RCC 7860 (cell line): ENCODE results near the gene TMEM220.

Source experiments
- DNase-seq: peaks from one replicate; pipeline ENCODE4 v3.0.0-alpha.2; 2015; ENCODE audit warnings: low spot score
- FAIRE-seq: peaks from 2 replicates; lab custom pipeline; 2012; peaks lifted over from hg19 to GRCh38; lab: Jason Lieb, UNC

TMEM220 gene

DNA sequence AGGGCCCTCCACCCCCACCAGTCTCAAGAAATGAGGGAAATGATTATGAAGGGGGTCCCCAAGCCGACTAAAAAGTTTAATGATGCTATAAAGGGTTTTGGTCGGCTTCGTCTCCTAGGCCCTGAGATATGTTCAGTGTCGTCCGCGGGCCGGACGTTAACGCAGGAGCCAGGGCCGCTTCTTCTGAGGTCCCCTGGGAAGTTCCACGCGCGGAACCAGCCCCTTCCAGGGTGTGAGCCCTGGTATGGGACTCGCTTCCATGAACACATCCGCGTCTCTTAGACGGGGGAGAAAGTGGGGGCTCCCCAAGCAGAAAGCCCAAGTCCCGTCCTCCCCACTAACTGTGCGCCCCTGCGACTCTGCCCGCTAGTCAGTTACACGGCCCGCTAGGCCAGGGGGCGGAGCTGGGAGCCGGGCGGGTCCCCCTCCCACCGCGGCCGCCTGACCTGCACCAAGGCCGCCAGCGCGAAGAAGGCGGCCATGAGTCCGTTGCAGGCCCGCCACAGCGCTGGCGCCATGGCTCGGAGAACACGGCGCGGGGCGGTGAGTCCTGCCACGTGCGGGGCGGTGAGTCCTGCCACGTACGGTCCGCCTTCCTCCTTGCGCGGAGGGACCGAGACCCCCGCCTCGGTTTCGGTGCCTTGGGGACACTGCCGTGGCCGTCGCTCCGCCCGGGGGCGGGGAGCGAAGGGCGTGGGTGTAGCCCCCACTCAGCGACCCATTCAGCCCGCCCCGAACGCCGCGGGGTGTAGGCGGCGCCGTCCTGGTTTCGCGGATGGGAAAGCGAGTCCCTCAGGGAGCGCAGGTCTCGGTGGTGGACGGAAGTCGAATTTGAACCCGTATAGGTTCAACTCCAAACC lies at the start of gene TMEM220:
TSS of gene TMEM220 (minus strand) at position 690 of the 860 bp plus-strand sequence. CDS start at position 518, 172 bp downstream.
- FAIRE-seq, result no peak
- DNase-seq, result no peak

GRCh38 chr17:10779609-10780008 lies 49.8 kb upstream of the TMEM220 start:
- DNase-seq, result no peak
- FAIRE-seq, result no peak

DNA sequence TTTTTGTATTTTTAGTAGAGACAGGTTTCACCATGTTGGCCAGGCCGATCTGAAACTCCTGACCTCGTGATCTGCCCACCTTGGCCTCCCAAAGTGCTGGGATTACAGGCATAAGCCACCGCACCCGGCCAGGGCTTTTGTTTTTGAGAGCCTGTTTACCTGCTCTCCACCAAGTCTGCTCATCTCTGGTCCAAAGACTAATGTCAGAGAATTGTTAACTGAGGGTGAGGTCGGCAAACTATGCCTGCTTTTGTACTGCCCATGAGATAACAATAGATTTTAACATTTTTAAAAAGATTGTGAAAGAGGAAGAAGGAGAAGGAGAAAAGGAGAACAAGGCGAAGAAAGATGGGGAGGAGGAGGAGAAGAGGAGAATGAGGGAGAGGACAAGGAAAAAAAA lies 48.1 kb upstream of the TMEM220 start:
- DNase-seq (no peak), FAIRE-seq (no peak)

- FAIRE-seq (no peak), DNase-seq (no peak)
Measured at GRCh38 chr17:10777131-10777807, 47.4 kb upstream of the TMEM220 start.

- no peak for DNase-seq
- FAIRE-seq, result no peak
Measured at GRCh38 chr17:10776381-10776780, 46.6 kb upstream of the TMEM220 start.

DNA sequence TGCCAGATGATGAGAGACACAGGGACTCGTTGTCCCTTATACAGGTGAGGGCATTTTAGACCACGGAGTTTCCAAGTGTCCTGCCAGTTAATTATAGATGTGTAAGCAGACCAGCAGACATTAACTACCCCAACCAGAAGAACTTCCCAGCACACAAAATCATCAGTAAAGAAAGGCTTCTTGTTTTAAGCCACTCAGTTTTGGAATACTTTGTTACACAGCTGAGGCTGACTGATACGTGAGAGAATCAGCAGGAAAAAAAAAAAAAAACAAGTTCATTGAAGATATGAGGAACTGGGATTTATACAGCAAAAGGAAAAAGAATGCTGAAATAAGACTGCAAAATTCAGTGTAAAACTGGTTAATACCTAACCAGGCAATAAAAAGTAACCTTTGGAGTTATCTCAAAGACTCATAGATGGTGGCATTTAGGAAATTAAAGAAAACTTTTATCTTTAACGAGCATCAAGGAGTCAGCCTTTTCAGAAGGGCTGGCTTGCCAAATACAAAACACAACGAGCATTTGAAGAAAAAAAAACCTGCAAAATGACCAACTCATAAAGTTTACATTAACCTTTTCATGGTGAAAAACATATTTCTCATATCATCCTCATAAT lies 46.0 kb upstream of the TMEM220 start:
- DNase-seq (no peak), FAIRE-seq (no peak)

DNA sequence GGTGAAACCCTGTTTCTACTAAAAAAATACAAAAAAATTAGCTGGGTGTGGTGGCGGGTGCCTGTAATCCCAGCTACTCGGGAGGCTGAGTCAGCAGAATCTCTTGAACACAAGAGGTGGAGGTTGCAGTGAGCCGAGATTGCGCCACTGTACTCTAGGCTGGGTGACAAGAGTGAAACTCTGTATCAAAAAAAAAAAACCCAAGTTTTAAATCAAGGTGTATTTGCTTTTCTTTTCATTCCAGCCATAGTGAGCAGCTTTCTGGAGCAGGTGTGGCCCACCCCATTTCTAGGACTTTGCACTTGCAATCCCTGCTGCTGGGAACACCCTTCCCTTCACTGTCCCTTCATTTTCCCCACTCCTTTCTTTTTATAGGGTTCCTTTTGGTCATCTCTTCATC lies 45.2 kb upstream of the TMEM220 start:
- no peak for DNase-seq
- no peak for FAIRE-seq

- FAIRE-seq, result no peak
Measured at GRCh38 chr17:10773391-10773790, 43.6 kb upstream of the TMEM220 start.

GRCh38 chr17:10772425-10773380 lies 42.9 kb upstream of the TMEM220 start:
- DNase-seq (peak; percentile 24), FAIRE-seq (no peak)

More at GRCh38 chr17:10773391-10773790, 43.6 kb upstream of the TMEM220 start:
- DNase-seq, result no peak

GRCh38 chr17:10771148-10771547 lies 41.3 kb upstream of the TMEM220 start:
- FAIRE-seq, result no peak
- no peak for DNase-seq

DNA sequence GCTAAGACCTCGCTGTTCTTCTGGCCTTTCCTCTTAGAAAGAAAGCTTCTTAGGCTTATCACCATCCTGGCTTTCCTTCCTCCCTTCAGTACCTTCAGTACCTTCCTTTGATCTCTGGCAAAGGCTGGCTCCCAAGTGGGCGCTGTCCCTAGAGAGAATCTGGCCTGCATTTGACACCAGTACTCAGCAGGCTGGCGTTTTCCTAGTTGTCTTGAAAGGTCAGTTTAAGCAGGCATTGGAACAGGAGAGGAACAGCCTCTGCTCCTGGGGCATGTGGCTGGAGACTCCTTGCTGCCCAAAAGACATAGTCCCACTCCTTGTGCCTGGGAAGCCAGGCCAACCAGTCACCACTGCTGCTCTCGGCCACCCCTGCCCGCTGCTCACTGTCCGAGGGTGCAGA lies 40.0 kb upstream of the TMEM220 start:
- DNase-seq (no peak), FAIRE-seq (no peak)

- FAIRE-seq (no peak), DNase-seq (no peak)
Measured at GRCh38 chr17:10768750-10769251, 39.0 kb upstream of the TMEM220 start.

GRCh38 chr17:10767232-10767631 lies 37.4 kb upstream of the TMEM220 start:
- DNase-seq (no peak), FAIRE-seq (no peak)

DNA sequence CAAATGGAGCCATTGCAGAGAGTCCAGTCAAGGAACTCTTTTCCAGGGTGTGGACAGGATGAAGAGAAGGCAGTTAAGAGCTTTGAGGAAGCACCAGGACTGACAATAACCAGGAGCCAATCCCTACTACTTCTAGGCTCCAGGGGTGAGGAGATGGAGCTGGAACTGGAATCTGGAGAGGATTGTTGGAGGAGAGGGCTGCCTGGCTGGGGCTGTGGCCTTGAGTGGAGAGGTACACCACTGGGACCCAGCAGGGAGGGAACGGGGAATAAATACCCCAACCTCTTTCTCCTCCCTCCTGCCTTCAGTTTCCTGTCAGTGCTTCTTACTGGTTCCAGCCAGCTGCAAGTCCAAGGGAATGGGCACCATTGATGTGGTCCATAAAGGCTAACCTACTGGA lies 32.2 kb upstream of the TMEM220 start:
- FAIRE-seq, result no peak

DNA sequence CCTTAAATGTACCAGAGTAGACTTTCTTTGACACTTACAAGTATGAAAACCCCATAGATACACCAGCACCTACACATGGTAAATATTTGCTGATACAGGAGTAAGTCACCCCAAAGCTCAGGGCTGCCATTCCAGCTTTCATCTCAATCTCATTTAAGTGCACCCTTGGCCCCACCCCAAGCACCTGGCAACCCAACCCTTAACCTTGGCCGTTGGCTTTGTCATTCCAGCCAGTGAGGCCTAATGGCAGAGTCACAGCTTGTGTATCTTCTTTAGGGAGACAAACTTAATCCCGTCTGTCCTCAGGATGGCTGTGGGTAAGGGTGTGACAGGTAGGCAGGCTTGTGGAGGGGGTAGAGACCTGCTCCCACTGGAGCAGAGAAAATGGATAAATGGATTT lies 31.5 kb upstream of the TMEM220 start:
- no peak for FAIRE-seq
- no peak for DNase-seq

More for the DNA sequence above, 32.2 kb upstream of the TMEM220 start:
- no peak for DNase-seq

DNA sequence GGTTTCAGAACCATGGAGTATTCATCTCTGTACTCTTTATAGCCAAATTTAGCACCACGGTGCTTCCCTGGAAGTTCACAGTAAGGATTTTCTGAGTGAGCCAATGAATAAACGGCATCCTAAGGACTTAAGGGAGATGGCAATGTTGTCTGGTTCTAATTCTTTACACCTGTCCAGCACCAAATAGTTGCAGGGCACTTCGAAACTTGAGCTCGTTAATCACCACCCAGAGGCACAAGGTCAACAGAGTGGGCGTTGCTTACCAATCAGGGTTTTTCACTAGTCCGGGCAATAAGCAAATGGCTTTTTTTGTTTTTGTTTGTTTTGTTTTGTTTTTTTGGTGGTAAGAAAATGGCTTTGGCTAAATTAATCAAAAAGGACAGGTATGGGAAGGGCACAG lies 28.2 kb upstream of the TMEM220 start:
- FAIRE-seq, result no peak
- no peak for DNase-seq

GRCh38 chr17:10757647-10758046 lies 27.8 kb upstream of the TMEM220 start:
- DNase-seq (no peak), FAIRE-seq (no peak)

DNA sequence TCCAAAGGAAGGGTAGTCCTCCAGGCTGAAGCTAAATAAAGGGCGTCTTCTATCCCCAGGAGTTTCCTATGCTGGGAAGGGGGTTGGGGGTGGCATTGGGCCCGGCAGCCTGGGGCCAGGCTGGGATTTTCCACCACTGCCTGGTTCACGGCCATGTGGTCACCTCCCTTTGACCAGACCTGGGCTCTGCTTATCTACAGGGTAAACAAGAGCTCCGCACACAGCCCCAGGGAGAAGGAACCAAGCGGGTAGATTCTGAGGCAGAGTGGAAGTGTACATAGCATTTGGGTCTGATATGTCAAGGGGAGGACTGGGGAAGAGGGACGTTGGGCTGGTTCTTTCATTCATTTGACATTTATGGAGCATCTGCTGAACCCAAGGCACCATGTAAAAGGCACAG lies 27.2 kb upstream of the TMEM220 start:
- no peak for DNase-seq
- no peak for FAIRE-seq

DNA sequence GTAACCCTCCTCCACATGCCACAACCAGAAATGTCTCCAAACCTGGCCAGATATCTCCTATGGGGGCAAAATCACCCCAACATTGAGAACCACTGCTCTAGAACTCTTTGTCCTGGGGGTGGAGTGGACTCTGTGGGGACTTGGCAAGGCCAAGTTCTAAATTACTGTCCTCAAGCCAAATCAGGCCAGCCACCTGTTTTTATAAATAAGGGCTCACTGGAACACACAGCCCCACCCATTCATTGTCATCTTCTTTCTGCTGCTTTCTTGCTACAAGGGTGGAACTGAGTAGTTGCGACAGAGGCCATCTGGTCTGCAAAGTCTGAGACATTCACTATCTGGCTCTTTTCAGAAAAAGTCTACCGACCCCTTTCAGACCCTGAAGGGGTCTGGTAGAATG lies 26.8 kb upstream of the TMEM220 start:
- DNase-seq, result no peak
- FAIRE-seq, result no peak

DNA sequence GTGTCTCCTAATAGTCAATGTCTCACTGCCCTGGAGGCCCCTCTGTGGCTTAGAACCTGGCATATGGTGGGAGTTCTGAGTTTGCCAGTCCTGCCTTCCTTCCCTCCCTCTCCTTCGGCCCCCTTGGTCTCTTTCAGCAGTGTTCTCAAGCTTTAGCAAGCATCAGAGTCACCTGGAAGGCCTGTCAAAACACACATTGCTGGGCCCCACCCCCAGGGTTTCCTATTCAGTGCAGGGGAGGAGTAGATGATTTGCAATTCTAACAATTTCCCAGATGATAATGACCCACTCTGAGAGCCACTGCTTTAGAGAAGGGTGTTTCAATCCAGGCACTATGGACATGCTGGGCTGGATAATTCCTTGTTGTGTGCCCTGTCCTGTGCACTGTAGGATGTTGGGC lies 26.4 kb upstream of the TMEM220 start:
- DNase-seq, result no peak
- FAIRE-seq, result no peak
